Mammary epithelial cell (primary cell): ENCODE data around the gene CLEC12A.

ENCODE experiments used
- EZH2 ChIP-seq: IDR thresholded peaks from 2 replicates; pipeline ENCODE4 v1.6.1; 2012; ENCODE audit warnings: low read length, inconsistent platforms, borderline replicate concordance
- TF ChIP-seq, protein P1 (sequence below), 2 donors: IDR thresholded peaks in 1 of 2; conservative IDR thresholded peaks in 1 of 2; 2 replicates each; pipeline ENCODE4 v1.5.1; 2011 to 2012; ENCODE audit warnings: inconsistent platforms in 2 of 2, low read length in 2 of 2, mild to moderate bottlenecking in 2 of 2, control low read depth in 1 of 2, low read depth in 1 of 2; ENCODE audit not compliant: insufficient read depth in 1 of 2; ENCODE audit errors: extremely low read depth in 1 of 2

DNA sequence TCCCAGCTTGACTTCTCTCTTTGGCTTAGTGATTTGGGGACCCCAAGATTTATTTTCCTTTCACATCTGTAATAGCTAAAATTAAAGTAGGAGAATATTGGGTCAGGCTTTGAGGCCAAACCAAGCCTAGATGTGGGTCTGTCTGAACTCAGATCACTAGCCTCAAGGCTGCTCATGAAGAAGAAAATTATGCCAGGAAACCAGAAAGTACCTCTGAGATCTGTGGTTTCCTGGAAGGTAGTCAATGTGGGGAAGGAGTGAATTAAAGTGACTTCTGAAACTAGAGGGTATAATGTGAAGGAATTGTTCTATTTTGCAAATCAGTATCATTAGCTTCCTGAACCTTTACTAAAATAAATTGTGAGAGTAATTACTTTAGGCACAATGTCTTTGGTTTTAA lies 13.4 kb upstream of the CLEC12A start:
- TF ChIP-seq, protein P1, sequence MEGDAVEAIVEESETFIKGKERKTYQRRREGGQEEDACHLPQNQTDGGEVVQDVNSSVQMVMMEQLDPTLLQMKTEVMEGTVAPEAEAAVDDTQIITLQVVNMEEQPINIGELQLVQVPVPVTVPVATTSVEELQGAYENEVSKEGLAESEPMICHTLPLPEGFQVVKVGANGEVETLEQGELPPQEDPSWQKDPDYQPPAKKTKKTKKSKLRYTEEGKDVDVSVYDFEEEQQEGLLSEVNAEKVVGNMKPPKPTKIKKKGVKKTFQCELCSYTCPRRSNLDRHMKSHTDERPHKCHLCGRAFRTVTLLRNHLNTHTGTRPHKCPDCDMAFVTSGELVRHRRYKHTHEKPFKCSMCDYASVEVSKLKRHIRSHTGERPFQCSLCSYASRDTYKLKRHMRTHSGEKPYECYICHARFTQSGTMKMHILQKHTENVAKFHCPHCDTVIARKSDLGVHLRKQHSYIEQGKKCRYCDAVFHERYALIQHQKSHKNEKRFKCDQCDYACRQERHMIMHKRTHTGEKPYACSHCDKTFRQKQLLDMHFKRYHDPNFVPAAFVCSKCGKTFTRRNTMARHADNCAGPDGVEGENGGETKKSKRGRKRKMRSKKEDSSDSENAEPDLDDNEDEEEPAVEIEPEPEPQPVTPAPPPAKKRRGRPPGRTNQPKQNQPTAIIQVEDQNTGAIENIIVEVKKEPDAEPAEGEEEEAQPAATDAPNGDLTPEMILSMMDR (conservative IDR thresholded peaks at IDR 0.05 in 1 of 2, IDR thresholded peaks at IDR 0.05 in 1 of 2; ENCODE audit: extremely low read depth in 1 of 2, insufficient read depth in 1 of 2, low read depth in 1 of 2, low read length in 2 of 2) = no peak
- TF ChIP-seq EZH2 = no peak
